ENCODE data around the gene DNAH14. TPM values are rescaled to one million over a fixed set of nuclear protein-coding genes. Genes with fewer than 3 reads are reported as not detected.

Gene DNAH14
- total and polyA plus RNA-seq, 9 of the 15 experiments (the other 6 are each of a cell fraction or from before 2014, with no cell fraction given): 58.4 to 142 (median 98.4) TPM

DNA sequence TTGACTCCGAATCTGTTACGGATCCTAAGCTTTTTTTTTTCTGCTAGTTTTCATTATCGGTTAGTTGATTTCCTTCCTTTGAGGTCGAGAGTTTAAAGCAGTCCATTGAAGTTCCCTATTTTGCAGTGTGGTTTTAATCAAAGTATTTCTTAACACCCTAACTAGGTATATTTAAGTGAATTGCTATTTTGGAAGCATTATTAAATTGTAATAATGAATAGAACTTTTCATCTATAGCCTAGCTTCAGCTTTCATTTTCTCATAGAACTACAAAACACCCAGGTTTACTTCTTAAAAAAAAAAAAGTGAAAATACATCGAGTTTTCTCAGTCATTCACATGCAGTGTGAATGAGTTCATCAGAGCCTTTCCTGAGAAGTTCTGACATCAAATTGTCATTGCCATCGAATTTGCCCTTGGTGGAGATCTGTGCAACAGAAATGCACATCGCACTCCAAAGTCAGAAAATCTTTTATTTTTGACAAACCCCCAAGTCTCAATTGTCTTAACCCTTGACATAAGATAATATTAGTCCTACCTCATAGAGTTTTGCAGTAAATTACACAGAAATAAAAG, 499.5 kb downstream of the DNAH14 start (continued):
- TF ChIP-seq MGA (IDR thresholded peaks at IDR 0.05) (no peak), FOXM1 (IDR thresholded peaks at IDR 0.05; ENCODE audit: low read depth) (peak; percentile 19; the same call in 1 of the 2 replicates), FOXM1 (CRISPR knock-in tag; IDR thresholded peaks at IDR 0.05; ENCODE audit: low read depth) (no peak), ZFP30 (CRISPR knock-in tag; IDR thresholded peaks at IDR 0.05; ENCODE audit: borderline replicate concordance) (no peak), CBX1 (IDR thresholded peaks at IDR 0.05; ENCODE audit: low read depth) (no peak), ZC3H8 (IDR thresholded peaks at IDR 0.05) (no peak), OTX1 (CRISPR knock-in tag; IDR thresholded peaks at IDR 0.05) (peak; percentile 74; the same call in 1 of the 2 replicates), RFX1 (IDR thresholded peaks at IDR 0.05) (no peak), BCOR (IDR thresholded peaks at IDR 0.05) (no peak), TCF7L2 (IDR thresholded peaks at IDR 0.05; ENCODE audit: low read depth, low read length) (no peak), HMBOX1 (IDR thresholded peaks at IDR 0.05) (peak; percentile 93), RBM34 (IDR thresholded peaks at IDR 0.05; ENCODE audit: borderline replicate concordance, insufficient read depth, low read length) (no peak), ZNF696 (CRISPR knock-in tag; conservative IDR thresholded peaks at IDR 0.05) (0 out of 2 replicates have a peak, but pooled peaks have one; percentile 15)
- TF ChIP-seq, protein P1, sequence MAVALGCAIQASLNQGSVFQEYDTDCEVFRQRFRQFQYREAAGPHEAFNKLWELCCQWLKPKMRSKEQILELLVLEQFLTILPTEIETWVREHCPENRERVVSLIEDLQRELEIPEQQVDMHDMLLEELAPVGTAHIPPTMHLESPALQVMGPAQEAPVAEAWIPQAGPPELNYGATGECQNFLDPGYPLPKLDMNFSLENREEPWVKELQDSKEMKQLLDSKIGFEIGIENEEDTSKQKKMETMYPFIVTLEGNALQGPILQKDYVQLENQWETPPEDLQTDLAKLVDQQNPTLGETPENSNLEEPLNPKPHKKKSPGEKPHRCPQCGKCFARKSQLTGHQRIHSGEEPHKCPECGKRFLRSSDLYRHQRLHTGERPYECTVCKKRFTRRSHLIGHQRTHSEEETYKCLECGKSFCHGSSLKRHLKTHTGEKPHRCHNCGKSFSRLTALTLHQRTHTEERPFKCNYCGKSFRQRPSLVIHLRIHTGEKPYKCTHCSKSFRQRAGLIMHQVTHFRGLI (CRISPR knock-in tag; IDR thresholded peaks at IDR 0.05): 0 out of 2 replicates have a peak, but pooled peaks have one; percentile 37

Measured in K562 (cell line).